Left ventricle myocardium superior (tissue), 1 donor: ENCODE measurements around the gene RHOU. TPM values are rescaled to one million over a fixed set of nuclear protein-coding genes. Genes with fewer than 3 reads are reported as not detected.

Experiments
- ATAC-seq: fragments of 200-7000 bp; cut with Tn5 transposase; one replicate; pipeline ENCODE4 v1.9.1; 2020; ENCODE audit warnings: mild to moderate bottlenecking, moderate library complexity
- DNase-seq: peaks from one replicate; pipeline ENCODE4 v3.0.0-alpha.2; 2020
- intact Hi-C: fragments of 100-400 bp; cut with micrococcal nuclease; formaldehyde crosslinking; loops from one replicate; pipeline ENCODE4 v1.11.0; 2022
- total RNA-seq: library from RNA; stranded (reverse); fragmentation: NEBNext Ultra II Directional; extraction: Animal tissue kit (Norgen Biotek cat#: 25700); gene quantifications from one replicate; pipeline ENCODE4 v1.2.1, GENCODE V29; 2021
- donor health status: DM: no; HTN: yes; CAD: no; lungs with severe emphysema.

RHOU gene
- total RNA-seq, 1 donor from 2014 or later = 4.4 TPM

DNA sequence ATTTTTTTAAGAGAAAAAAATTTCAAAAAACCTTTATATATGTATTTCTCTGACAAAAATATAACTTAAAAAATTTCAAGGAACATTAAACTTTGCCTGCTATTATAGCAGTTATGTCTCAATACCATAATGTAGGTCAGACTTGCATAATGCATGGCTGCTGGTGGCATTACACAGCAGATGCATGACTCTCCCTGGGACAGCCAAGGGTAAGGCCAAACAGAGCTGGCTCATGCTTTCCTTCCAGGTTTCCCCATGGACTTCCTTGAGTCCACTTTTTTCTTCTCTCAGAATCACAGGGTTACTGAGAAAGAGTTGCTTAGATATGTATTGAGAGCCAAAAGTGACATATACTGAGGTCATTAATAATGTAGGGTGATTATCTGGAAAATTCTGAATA lies 43.7 kb downstream of the RHOU start:
- ATAC-seq = no peak
- no peak for DNase-seq
- intact Hi-C loops = no loop called here

DNA sequence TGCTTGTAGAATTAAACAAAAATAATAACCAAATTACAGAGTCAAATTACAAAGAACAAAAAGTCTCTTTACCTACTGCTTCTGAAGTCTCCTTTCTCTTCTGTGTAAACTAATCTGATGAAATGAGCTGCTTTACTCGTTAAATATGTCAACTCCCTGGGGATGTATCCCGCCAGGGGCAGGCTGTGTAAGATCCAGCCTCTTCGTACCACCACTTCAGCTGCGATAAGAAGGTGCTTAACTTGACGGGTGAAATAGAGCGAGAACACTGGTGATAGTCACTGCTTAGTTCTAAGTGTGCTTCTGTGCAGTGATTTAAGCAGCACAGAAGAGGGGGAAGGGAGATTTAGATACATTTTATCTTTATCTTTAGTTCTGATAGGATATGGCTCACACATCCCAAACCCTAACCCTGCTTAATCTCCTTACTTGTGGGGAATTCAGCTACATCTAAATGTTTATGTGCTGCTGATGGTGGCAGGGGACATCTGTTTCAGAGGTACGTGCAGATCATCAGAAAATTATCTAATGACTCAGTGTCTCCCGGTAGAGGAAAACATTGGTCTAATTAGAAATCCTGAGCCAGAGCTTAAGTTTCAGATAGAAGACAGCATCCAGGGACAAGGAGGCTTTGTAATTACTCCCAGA lies 46.0 kb downstream of the RHOU start:
- ATAC-seq (peak; percentile 89), DNase-seq (peak; percentile 46)
- intact Hi-C loops = no loop called here

DNA sequence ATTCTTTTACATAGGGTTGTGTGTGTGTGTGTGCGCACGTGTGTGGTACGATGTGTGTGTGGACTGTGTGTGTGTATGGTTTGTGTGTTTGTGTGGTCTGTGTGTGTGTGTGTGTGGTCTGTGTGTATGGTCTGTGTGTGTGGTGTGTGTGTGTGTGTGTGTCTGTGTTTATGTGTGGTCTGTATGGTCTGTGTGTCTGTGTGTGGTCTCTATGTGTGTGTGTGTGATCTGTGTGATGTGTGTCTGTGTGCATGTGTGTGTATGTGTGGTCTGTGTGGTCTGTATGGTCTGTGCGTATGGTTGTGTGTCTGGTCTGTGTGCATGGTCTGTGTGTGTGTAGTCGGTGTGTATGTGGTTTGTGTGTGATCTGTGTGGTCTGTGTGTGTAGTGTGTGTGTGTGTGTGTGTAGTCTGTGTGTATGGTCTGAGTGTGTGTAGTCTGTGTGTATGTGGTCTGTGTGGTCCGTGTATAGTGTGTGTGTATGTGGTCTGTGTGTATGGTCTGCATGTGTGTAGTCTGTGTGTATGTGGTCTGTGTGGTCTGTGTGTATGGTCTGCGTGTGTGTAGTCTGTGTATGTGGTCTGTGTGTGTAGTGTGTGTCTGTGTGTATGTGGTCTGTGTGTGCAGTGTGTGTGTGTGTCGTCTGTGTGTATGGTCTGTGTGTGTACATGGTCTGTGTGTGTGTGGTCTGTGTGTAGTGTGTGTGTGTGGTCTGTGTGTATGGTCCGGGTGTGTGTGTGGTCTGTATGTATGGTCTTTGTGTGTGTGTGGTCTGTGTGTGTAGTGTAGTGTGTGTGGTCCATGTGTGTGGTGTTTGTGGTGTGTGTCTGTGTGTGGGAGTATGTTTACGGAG lies 46.8 kb downstream of the RHOU start:
- DNase-seq (no peak), ATAC-seq (no peak)
- intact Hi-C loops = no loop called here

DNA sequence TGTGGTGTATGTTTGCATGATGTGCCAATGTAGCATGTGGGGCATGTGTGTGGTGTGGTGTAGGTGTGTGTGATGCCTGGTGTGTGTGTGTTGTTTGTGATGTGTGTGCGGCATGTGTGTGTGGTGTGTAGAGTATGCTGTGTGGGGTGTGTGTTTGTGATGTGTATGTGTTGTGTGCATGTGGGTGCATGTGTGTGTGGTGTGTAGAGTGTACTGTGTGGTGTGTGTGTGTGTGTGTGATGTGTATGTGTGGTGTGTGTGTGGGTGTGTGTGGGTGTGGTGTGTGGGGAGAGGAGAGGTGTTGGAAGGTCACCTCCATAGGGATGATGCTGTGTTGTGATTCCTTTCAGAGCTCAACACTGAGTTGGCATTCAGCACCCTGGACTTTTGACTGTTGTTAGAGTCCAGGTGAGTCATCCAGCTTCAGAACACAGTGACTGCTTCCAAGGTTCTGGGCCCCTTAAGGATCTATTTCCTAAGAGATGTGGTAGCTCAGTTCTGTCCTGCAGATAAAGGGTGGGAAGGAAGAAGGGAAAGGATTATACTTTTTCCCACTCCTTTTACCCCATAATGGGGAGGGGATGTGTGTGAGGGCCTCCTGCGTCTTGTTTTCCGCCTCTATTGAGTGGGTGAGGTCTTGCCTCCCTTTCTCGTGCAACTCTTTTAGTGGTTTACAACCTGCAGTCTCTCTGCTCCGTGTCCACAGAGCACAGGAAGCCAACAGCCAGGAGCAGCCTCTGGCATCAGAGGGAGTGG lies 47.6 kb downstream of the RHOU start:
- DNase-seq = no peak
- intact Hi-C loops = no loop called here
- ATAC-seq = no peak

DNA sequence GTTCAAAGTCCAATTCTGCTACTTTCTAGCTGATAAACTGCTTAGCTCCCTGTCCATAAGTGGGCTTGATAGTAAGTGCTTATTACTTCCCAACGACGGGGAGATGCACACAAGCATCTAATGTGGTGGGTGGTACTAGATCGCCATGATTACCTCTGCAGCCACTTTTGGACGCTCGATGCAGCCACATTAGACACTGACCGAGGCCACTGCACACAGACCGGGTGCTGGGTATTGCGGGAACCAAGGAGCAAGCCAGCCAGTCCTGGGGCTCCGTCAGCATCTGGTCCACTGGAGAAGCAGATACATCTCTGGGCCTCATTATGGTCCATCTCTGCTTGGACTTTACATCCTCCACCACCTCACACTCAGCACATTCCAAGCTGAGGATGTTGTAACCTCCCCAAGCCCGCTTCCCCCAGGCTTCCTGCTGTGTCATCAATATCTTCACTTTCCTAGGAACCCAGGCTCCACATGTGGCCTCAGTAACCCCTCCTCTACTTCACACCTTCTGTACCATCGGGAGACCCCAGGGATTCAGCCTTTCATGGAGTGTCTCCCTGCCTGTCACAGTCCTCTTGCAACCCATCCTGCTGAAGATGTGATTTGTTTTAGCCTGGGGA lies 48.2 kb downstream of the RHOU start:
- ATAC-seq (no peak), DNase-seq (no peak)
- intact Hi-C loops = no loop called here

DNA sequence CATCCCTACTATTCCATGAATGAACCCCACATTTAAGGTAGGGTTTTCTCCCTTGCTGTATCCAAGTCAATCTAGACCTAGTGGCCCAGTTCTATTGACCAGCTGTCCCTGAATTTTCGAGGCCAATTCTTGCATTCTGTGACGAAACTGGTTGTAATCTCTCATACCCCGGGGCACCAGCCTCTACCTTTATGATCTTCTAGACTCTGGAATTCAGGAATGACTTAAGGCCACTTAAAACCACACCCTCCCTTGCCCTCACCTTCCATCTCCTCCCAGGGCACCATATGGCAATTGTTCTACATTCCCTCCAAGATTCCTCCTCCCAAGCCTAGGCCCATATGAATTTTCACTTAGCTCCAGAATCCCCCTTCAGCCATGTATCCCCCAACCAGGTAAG lies 48.9 kb downstream of the RHOU start:
- ATAC-seq (no peak), DNase-seq (no peak)
- intact Hi-C loops = no loop called here

DNA sequence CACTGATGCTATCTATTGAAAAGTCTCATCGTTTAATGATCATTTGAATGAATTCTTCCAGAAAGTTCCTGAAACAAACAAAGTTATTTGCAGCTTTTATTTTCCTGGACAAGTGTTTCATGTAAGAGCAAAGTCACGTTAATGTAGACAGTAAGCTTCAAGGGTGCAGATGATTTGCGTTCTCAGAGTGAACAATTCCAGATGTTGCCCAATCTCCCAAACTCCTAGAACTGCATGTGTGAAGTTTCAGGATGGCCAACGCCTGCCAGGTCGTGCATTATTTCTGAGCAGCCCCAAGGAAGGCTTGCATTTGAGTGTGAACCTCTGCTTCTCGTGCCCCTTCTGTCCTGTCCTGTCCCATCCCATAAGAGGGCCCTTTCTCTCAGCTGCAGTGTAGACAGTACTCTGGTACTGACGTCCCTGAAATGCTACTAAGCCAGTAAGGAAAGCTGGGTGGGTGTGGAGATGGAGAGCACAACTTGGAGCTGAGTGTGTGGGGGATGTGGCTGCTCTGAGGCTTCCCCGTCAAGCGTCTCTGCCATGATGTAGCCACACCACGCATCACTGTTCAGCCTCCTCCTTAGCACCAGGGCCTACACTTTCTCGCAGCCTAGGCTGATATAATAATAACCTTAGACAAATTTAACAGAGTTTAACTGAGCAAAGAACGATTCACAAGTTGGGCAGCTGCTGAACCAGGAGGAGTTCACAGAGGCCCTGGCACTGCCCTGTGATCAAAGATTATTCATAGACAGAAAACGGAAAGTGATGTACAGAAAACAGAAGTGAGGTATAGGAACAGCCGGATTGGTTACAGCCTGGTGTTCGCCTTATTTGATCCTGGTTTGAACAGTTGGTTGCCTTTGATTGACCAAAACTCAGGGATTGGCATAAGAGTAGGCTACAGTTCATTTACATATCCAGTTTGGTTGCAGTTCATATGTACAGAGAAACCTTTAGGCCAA lies 50.4 kb downstream of the RHOU start:
- intact Hi-C loops = no loop called here
- ATAC-seq = no peak

DNA sequence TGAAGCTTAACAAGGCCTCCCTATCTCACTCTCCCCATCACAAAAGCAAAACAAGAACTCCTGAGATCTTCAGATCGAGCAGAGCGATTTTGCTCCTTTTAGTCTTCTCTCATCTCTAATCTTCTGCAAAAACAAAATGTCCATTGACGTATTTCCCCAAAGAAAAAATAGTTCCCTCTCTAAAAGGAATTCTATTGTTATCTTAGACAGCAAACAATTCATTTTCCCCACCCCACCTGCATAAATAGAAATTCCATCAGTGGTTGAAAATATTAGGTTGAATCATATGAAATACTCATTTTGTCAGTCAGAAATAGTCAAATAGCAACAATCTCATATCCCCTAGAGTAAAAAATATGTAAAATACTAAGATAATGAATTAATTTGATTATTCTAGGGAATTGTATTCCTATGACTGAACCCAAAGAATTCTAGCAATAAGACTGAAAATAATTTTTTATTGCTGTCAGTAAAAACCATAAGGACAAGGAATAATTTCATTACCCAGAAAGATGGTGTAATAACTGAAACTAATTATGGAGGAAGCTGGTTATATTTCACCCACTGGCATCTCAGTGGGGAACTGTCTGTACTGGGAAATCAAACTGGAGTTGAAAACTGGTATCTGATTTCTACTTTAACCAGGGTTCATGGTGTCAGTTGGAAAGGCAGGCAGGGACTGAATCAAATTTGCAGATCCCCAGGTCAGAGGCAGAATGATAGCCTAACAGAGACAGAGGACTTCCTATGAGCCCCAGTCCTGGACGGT lies 51.3 kb downstream of the RHOU start:
- no peak for DNase-seq
- intact Hi-C loops = no loop called here
- ATAC-seq = no peak

More for the DNA sequence above, 50.4 kb downstream of the RHOU start:
- no peak for DNase-seq

DNA sequence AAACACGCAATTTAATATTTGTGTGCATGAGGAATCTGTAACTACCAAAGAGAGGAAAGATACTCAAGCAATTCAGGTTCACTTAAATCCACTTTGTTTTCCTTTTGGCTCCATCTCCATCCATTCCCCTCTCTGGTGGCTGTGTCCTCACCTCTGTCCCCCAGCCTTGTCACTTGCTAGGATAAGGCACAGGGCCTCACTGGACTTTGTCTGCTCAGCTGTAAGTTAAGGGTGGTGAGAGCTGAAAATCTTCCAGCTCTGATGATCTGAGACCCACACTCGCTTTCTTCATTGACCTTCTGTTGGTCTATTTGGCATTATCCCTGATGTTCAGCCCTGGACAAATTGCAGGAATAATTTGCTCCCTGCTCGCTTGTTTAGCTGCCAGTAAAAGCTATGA lies 56.5 kb downstream of the RHOU start:
- DNase-seq = no peak
- ATAC-seq = no peak
- intact Hi-C loops = no loop called here

DNA sequence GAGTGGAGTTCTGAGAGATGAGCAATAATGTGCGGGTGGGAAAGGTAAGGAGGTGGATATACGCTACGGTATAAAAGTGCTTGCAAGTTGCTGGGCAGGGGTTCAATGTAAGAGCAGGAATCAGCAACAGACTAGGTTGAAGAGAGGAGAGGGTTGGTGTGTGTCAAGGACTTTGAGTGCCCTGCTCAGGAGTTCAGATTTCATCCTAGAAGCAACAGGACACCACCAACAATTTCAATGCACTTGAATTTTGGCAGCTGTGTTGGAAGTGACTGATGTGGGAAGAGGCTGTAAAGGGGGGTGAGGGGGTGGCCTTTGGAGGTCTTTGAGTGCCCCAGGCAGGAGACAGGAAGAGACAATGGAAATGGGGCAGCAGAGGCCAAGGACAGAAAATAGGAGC lies 57.3 kb downstream of the RHOU start:
- ATAC-seq = no peak
- intact Hi-C loops = no loop called here
- no peak for DNase-seq

DNA sequence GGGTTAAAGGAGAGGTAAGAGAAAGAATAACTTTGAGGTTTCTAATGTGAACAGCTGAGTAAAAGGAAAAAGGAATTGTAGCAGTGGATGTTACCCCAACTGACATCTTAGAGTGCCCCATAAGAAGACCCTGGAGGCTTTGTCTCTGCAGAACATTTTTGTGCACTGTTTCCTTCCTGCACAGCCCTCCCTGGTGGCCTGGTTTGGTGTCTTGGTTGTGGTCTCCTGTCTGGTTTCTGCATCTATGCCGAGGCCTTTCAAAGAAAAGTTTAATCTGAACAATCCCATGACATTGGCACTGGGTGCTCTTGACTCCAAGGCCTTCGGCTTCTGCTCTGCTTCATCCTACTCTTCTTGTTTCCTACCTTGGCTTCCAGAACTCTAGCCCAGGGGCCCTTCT lies 57.8 kb downstream of the RHOU start:
- no peak for ATAC-seq
- DNase-seq = no peak
- intact Hi-C loops = no loop called here

DNA sequence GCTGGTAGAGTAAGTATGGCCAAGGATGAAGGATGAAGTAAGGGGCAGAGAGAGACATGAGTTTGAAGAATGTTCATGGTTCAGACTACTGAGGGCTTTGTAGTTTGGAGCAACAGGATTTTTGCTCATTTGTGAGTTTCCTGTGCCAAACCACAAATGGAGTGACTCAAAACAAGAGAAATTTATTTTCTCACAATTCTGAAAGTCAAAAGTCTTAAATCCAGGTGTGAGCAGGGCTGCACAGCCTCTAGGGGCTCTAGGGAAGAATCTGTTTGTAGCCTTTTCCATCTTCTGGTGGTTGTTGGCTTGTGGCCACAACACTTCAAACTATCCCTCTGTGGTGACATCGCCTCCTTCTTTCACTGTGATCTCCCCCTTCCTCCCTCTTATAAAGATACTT lies 58.9 kb downstream of the RHOU start:
- intact Hi-C loops = no loop called here
- DNase-seq (no peak), ATAC-seq (no peak)

DNA sequence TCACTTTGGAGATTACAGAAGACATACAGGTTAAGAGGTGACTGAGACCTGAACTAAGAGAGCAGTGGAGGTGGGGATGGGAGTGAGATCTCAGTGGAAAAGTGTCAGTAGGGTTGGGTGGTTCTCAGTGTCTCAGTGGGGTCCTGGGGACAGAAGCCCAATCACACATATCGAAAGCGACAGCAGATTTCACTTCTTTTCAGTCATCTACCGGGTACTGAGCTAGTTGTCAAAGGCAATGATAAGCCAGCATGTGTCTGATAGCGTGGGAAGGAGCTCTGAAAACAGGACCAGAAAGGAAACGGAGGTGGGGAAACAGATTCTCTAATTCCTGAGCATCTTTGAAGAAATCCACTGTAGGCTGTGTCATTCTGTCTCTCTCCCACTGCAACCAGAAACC lies 59.5 kb downstream of the RHOU start:
- intact Hi-C loops = no loop called here
- ATAC-seq (no peak), DNase-seq (no peak)

DNA sequence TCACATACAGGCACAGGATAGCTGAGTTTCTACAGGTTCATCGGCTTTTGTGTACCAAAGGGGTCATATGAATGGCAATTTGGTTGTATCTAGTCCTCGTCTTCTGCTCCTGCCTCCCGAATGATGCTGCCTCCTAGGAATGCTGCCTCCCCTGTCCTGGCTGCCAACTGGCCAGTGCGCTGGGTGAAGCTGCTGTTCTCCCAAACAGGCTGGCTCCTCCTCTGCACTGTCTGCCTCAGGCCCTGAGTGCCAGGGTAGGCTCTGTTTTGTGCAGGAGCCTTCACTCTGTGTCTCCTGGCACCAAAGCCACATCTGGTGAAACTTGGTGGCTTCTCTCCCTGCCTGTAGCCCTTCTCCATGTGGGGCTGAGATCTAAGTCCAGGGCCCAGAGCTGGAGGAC lies 60.3 kb downstream of the RHOU start:
- intact Hi-C loops = no loop called here
- ATAC-seq (no peak), DNase-seq (no peak)
